Measurements from ENCODE around the gene NOTCH3. TPM values are rescaled to one million over a fixed set of nuclear protein-coding genes. Genes with fewer than 3 reads are reported as not detected.

Gene NOTCH3
- 21.3 and 53.2 TPM in 2 replicates for total RNA-seq

DNA sequence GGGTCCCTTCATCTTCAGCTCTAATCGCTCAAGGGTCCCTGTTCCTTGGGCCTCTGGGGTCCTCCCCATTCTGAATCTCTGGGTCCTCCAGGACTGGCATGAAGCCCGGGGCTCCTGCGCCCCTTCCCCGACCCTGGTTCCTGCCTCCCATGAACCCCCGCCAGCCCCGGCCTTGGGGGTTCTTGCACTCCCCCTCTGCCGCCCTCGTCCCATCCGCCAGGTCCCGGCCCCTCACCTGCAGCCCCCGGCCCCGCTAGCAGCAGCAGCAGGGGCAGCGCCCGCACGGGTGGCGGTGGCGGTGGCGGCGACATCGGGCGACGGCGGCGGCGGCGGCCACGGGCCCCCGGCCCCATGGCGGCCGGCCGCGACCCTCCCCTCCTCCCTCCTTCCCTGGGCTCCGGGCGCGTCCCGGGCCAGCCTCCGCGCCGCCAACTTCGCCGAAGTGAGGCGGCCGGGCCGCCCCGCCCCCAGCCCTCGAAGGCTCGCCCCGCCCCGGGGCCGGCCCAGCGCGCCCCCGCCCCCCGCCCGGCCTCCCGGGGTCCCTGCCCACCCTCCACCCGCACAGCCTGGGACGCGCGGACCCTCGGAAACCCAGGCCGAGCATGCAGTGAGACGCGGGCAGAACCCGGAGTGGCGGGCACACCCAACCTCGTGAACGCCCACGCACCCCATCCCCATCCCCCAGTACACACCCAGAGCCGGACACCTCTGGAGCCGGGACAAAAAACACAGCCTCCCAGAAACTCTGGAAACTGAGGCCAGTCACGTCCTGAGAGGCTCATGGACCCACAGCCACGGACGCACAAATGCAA is at the start of gene NOTCH3:
TSS of gene NOTCH3 (minus strand) at position 443 of the 812 bp plus-strand sequence. CDS start at position 353, 90 bp downstream.

Small RNA genes lying within 50 kb of the gene (small RNA-seq; reads per million reads assigned to genes)
- gene MIR6795 (not detected), gene RNU6-782P (not detected)

Other genes with a start within 250 kb of the NOTCH3 start
- gene SLC1A6, start 221.1 kb downstream of the NOTCH3 start, total RNA-seq, result not detected in 2 replicates
- not detected in 2 replicates for gene CASP14, start 151.5 kb downstream of the NOTCH3 start, total RNA-seq
- gene OR1I1, start 118.8 kb downstream of the NOTCH3 start, total RNA-seq, result not detected in 2 replicates
- 27.3 and 33.3 TPM in 2 replicates for gene SYDE1, start 93.6 kb downstream of the NOTCH3 start, total RNA-seq
- gene EPHX3, start 31.5 kb upstream of the NOTCH3 start, total RNA-seq, result 0.11 and 0.13 TPM in 2 replicates
- 19.1 and 23.9 TPM in 2 replicates for gene BRD4, start 131.5 kb upstream of the NOTCH3 start, total RNA-seq
- 13.3 and 17.9 TPM in 2 replicates for gene AKAP8, start 178.8 kb upstream of the NOTCH3 start, total RNA-seq
- gene AKAP8L, start 218.0 kb upstream of the NOTCH3 start, total RNA-seq, result 39.5 and 40.1 TPM in 2 replicates
- gene WIZ, start 249.0 kb upstream of the NOTCH3 start, total RNA-seq, result 9.4 TPM in 2 replicates

All from articular chondrocyte of knee joint (primary cell).